GM12878 (cell line): Measurements from ENCODE around the gene ASPG.

Experiments
- CHD1 ChIP-seq: IDR thresholded peaks from 2 replicates; pipeline ENCODE4 v1.6.1; 2012; ENCODE audit warnings: low read depth, low read length, improper control_type of control experiment
- CTCF ChIP-seq, 3 experiments: IDR thresholded peaks in 2 of 3; conservative IDR thresholded peaks in 1 of 3; 2 replicates each; pipeline ENCODE4 v1.5.1; 2011; ENCODE audit warnings: low read depth in 3 of 3, low read length in 3 of 3, mild to moderate bottlenecking in 3 of 3, control low read depth in 2 of 3, moderate library complexity in 2 of 3, inconsistent platforms in 1 of 3, mixed read lengths in 1 of 3; ENCODE audit not compliant: control insufficient read depth in 2 of 3, insufficient read depth in 1 of 3; ENCODE audit errors: extremely low read depth in 1 of 3
- E4F1 ChIP-seq: fragments of 450-650 bp; IDR thresholded peaks from 2 replicates; pipeline ENCODE4 v1.6.1; 2018; ENCODE audit warnings: borderline replicate concordance, mild to moderate bottlenecking; ENCODE audit not compliant: partially characterized antibody
- GABPA ChIP-seq: IDR thresholded peaks from 2 replicates; pipeline ENCODE4 v1.6.1; 2014; ENCODE audit warnings: antibody characterized with exemption, low read depth, mild to moderate bottlenecking, inconsistent platforms
- POLR2A ChIP-seq: IDR thresholded peaks from 2 replicates; pipeline ENCODE4 v1.6.1; 2011; ENCODE audit warnings: low read depth, mild to moderate bottlenecking, low read length
- YBX1 ChIP-seq: fragments of 450-650 bp; IDR thresholded peaks from 2 replicates; pipeline ENCODE4 v1.6.1; 2016; ENCODE audit warnings: antibody characterized with exemption

- TF ChIP-seq E4F1, result no peak
- no peak for TF ChIP-seq YBX1
- no peak for TF ChIP-seq GABPA
- TF ChIP-seq CTCF (IDR thresholded peaks at IDR 0.05 in 2 of 3, conservative IDR thresholded peaks at IDR 0.05 in 1 of 3; ENCODE audit: control insufficient read depth in 2 of 3, extremely low read depth in 1 of 3, insufficient read depth in 1 of 3, low read depth in 3 of 3, low read length in 3 of 3), result no peak
- no peak for TF ChIP-seq CHD1
- no peak for TF ChIP-seq POLR2A
Observed at GRCh38 chr14:104164512-104164911, 79.0 kb downstream of the ASPG start.
